Vein endothelial cell (primary cell): ENCODE measurements around the gene ASZ1. TPM values are rescaled to one million over a fixed set of nuclear protein-coding genes. Genes with fewer than 3 reads are reported as not detected.

Experiments used
- total RNA-seq: library from RNA; depleted of rRNA; stranded (reverse); fragments of >200 nt; gene quantifications from 2 replicates; pipeline ENCODE4 v1.2.3, GENCODE V29; 2012

The ASZ1 gene
- total RNA-seq = not detected in 2 replicates

GRCh38 chr7:117427258-117427701, at the start of gene ASZ1:
TSS of gene ASZ1 (minus strand) at chr7:117427493. CDS start at chr7:117427460, 33 bp downstream.

GRCh38 chr7:117322741-117323304, 104.5 kb downstream of the ASZ1 start, which contains the start of gene WNT2:
TSS of gene WNT2 (minus strand) at chr7:117323058. CDS start at chr7:117322989, 69 bp downstream.

Other genes starting within 250 kb of the ASZ1 start
- under 0.01 and 0.10 TPM in 2 replicates for gene WNT2, start 104.4 kb downstream of the ASZ1 start, total RNA-seq
- not detected in 2 replicates for gene CFTR, start 52.5 kb upstream of the ASZ1 start, total RNA-seq